ENCODE results near the gene TAS2R38. TPM values are rescaled to one million over a fixed set of nuclear protein-coding genes. Genes with fewer than 3 reads are reported as not detected.

TAS2R38 gene
- total RNA-seq, 2 experiments from 2014 or later: not detected

DNA sequence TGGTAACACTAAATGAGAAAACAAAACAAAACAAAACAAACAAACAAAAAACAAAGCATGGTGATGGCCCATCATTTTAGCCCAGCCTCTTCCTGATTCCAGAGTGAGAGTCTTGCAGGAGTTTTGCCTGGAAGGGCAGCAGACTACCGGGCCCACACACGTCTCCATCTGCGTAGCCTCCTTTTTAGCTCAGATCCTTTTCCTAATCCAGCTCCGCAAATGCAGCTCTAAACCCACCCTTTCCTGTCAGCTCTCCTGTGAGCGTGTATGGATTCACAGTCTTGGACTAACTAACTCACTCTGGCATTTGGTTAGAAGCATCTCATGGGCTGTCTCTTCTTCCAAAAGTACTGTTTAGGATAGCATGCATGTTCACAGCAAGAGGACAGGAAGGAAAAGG is 43.4 kb downstream of the TAS2R38 start:
- no peak for ATAC-seq
- Mint-ChIP-seq H3K9me3 (ENCODE audit: insufficient read depth) (peaks cover 3% of the 10 kb centered on the region), H3K36me3 (ENCODE audit: low read depth) (no peaks in the 10 kb centered on the region), H3K27me3 (ENCODE audit: low read depth) (peaks cover 2% of the 10 kb centered on the region), H3K4me1 (ENCODE audit: low read depth) (no peaks in the 10 kb centered on the region), H3K4me3 (no peak overlapping the region), H3K27ac (no peak overlapping the region)
- no peak for DNase-seq
- ChIA-PET CTCF (no interaction called here), POLR2A (no interaction called here)

DNA sequence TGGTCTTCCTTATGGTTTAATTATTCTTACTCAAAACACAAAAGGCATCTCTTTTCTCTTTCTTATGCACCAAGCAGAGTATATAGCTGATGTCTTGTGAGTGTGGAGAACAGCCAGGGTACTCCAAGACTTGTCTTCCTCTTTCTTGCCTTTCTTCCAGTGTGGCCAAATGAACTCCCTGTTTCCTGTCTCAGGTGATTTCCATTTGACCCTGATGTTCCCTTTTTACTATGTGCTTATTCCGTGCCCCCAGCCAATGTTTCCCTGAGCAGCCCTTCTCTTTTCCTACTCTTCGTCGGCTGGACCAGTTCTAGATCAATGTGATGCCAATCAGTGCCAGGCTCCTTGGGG is 44.8 kb downstream of the TAS2R38 start:
- ChIA-PET POLR2A (no interaction called here), CTCF (no interaction called here)
- Mint-ChIP-seq H3K36me3 (ENCODE audit: low read depth) (no peaks in the 10 kb centered on the region), H3K9me3 (ENCODE audit: insufficient read depth) (peaks cover 3% of the 10 kb centered on the region), H3K27ac (no peak overlapping the region), H3K27me3 (ENCODE audit: low read depth) (peaks cover 2% of the 10 kb centered on the region), H3K4me1 (ENCODE audit: low read depth) (no peaks in the 10 kb centered on the region), H3K4me3 (no peak overlapping the region)
- ATAC-seq (no peak), DNase-seq (no peak)

DNA sequence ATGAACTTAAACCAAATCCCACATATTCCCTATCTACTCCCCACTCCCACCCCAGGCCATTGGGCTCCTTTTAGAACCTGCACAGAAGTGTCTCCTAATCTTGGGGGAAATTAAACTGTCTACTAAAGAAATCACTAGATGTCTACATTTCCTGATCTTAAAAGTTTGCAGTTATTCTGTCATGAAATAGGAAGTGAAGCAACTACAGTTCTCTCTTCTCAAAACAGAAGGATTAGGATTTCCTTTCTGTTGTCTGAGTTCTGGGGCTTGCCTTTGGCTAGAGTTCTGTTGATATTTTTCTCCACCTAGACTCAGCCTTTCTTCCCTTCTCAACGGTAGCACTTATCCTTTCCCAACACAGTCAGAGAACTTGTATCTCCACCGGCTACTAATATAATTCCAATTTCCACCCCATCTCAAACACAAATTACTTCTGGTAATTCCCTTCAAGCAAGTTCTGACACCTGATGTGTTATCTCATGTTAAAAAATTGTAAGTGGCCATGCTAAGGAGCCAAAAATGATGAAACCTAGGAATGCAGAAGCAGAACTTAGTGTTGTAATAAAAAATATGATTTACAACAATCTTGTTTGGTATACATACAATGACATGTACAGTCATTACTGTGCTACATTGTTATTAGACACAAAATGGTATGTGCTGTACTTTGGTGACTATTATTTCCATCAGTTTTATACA is 45.3 kb downstream of the TAS2R38 start:
- Mint-ChIP-seq H3K27ac (no peak overlapping the region), H3K4me3 (no peak overlapping the region), H3K36me3 (ENCODE audit: low read depth) (no peaks in the 10 kb centered on the region), H3K9me3 (ENCODE audit: insufficient read depth) (peaks cover 3% of the 10 kb centered on the region), H3K27me3 (ENCODE audit: low read depth) (peaks cover 2% of the 10 kb centered on the region), H3K4me1 (ENCODE audit: low read depth) (no peaks in the 10 kb centered on the region)
- CTCF ChIA-PET: no interaction called here
- POLR2A ChIA-PET: no interaction called here
- no peak for ATAC-seq
- no peak for DNase-seq

Other genes with a start within 250 kb of the TAS2R38 start
- gene SSBP1, start 235.4 kb downstream of the TAS2R38 start, total RNA-seq: 100 to 1,000 TPM; 138 to 140 TPM
- gene TAS2R3, start 209.7 kb downstream of the TAS2R38 start, total RNA-seq: under 1 TPM; 0.50 to 0.73 TPM
- gene TAS2R4, start 197.1 kb downstream of the TAS2R38 start, total RNA-seq: 1 to 10 TPM in 1 of 2 experiments, under 1 TPM in 1; 0.74 to 1.0 TPM
- under 1 TPM; 0.63 to 0.99 TPM for gene TAS2R5, start 183.6 kb downstream of the TAS2R38 start, total RNA-seq
- gene PRSS37, start 132.3 kb downstream of the TAS2R38 start, total RNA-seq: not detected
- not detected for gene OR9A4, start 57.4 kb downstream of the TAS2R38 start, total RNA-seq
- not detected for gene CLEC5A, start 26.8 kb downstream of the TAS2R38 start, total RNA-seq
- gene MGAM, start 22.1 kb upstream of the TAS2R38 start, total RNA-seq: not detected
- not detected for gene MGAM2, start 137.9 kb upstream of the TAS2R38 start, total RNA-seq